ENCODE measurements around the gene EPS8L2. TPM values are rescaled to one million over a fixed set of nuclear protein-coding genes. Genes with fewer than 3 reads are reported as not detected.
A peak's percentile ranks its signal among the peaks of the same experiment; 100 is the strongest.

Gene EPS8L2
- total and polyA plus RNA-seq, 10 of the 15 experiments (the other 5 are each of a cell fraction or from before 2014, with no cell fraction given), result 0.76 to 20.0 (median 9.7) TPM

DNA sequence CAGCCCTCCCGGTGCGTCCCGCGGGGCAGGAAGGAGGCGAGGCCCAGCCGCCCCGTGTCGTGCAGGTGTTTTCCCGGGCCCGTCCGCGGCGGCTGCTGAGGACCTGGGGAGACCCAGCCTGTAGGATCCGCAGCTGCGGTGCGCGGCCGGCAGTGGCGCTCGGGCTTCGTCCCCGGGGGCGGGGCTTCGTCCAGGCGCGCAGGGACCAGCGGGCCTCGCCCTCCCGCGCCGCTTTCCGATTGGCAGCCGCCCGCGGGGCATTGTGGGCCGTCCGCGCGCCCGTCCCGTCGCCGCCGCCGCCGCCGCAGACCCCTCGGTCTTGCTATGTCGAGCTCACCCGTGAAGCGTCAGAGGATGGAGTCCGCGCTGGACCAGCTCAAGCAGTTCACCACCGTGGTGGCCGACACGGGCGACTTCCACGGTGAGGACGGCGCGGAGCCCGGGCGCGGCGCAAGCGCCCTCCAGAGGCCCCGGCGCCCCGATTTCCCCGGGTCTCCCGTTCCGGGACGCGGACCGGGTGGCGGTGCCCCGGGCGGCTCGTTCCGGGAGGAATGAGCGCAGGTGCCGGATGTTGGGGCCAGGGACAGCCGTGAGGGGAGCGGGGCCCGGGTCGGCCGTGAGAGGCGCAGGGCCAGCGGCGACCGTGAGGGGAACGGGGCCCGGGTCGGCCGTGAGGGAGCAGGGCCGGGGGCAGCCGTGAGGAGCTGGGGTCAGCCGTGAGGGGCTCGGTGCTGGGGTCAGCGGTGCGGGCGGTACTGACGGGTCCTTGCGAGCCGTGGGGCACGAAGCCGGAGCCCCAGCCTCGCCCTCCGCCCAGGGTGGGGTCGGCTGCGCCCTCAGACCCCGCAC, 41.4 kb downstream of the EPS8L2 start, which contains the start of gene TALDO1 (continued):
- TF ChIP-seq E4F1 (IDR thresholded peaks at IDR 0.05; ENCODE audit: borderline replicate concordance, partially characterized antibody) (no peak), CREM (IDR thresholded peaks at IDR 0.05; ENCODE audit: low read depth) (no peak), HDAC6 (IDR thresholded peaks at IDR 0.05; ENCODE audit: unreplicated experiment) (no peak), PAX8 (IDR thresholded peaks at IDR 0.05) (no peak), ZNF592 (IDR thresholded peaks at IDR 0.05) (no peak), HDGF (IDR thresholded peaks at IDR 0.05) (no peak), MLLT1 (IDR thresholded peaks at IDR 0.05) (no peak), CHD1 (IDR thresholded peaks at IDR 0.05; ENCODE audit: low read depth, low read length) (no peak), IKZF2 (IDR thresholded peaks at IDR 0.05) (no peak), TCF3 (IDR thresholded peaks at IDR 0.05; ENCODE audit: borderline replicate concordance, insufficient read depth, low read depth, low read length) (0 out of 2 replicates have a peak, but pooled peaks have one; percentile 64), ZNF274 (IDR thresholded peaks at IDR 0.05; ENCODE audit: insufficient read depth, insufficient read length) (no peak), ZNF687 (IDR thresholded peaks at IDR 0.05) (peak; percentile 60; the same call in 1 of the 2 replicates), MXI1 (IDR thresholded peaks at IDR 0.05; ENCODE audit: low read depth, low read length) (no peak), MTA3 (IDR thresholded peaks at IDR 0.05; ENCODE audit: borderline replicate concordance, low read length) (no peak), EED (IDR thresholded peaks at IDR 0.05; ENCODE audit: low read depth) (no peak; the same call in 1 of the 2 replicates), NFYA (IDR thresholded peaks at IDR 0.05; ENCODE audit: borderline replicate concordance, low read depth, low read length) (no peak), ASH2L (IDR thresholded peaks at IDR 0.05; ENCODE audit: borderline replicate concordance, low read depth) (no peak)

Data from GM12878 (cell line).